WI38 (cell line): ENCODE measurements around the gene SOCS6.

Source experiments
- H3K4me3 ChIP-seq: 2 replicates; pipeline ENCODE4 v1.5.1; 2011; ENCODE audit warnings: low read depth, mild to moderate bottlenecking, control low read depth, low read length
- CTCF ChIP-seq: IDR thresholded peaks from 2 replicates; pipeline ENCODE4 v1.5.1; 2012; ENCODE audit warnings: low read depth, mild to moderate bottlenecking, control low read depth, low read length

SOCS6 gene

GRCh38 chr18:70296289-70296688 is 7.4 kb downstream of the SOCS6 start:
- no peak overlapping the region for H3K4me3 ChIP-seq
- no peak for TF ChIP-seq CTCF

GRCh38 chr18:70296781-70297180 is 7.9 kb downstream of the SOCS6 start:
- no peak overlapping the region for H3K4me3 ChIP-seq
- no peak for TF ChIP-seq CTCF

GRCh38 chr18:70299393-70299792 is 10.5 kb downstream of the SOCS6 start:
- no peak overlapping the region for H3K4me3 ChIP-seq
- no peak for TF ChIP-seq CTCF

- no peak overlapping the region for H3K4me3 ChIP-seq
- TF ChIP-seq CTCF = no peak
Observed at GRCh38 chr18:70301667-70302066, 12.8 kb downstream of the SOCS6 start.

DNA sequence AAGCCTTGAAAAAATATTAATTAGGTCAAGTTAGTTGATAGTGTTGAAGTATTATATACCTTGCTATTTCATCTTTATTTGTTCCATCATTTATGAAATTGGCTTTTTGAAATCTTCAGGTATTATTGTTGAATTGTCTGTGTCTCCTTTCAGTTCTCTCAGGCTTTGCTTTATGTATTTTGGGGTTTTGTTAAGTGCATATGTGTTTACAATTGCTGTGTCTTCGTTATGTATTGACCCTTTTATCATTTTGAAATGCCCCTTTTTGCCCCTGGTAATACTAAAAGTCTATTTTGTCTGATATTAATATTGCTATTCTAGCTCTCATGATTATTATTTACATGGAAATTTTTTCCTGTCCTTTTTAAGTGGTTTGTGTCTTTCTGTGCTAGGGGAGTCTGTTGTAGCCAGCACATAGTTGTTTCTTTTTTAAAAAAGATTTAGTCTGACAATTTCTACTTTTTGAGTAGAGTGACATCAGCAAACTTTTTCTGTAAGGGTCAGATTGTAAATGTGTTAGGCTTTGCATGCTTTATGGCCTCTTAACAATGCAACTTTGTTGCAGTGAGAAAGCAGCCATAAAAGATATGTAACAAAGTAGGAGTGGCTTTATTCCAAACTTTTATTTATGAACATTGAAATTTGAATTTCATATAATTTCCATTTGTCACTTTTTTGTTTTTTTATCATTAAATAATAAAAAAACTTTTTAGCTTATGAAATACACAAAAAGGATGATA is 19.9 kb downstream of the SOCS6 start:
- TF ChIP-seq CTCF = no peak
- no peak overlapping the region for H3K4me3 ChIP-seq

- TF ChIP-seq CTCF = no peak
- no peak overlapping the region for H3K4me3 ChIP-seq
Observed at GRCh38 chr18:70310560-70311320, 21.9 kb downstream of the SOCS6 start.

GRCh38 chr18:70311726-70312125 is 22.9 kb downstream of the SOCS6 start:
- no peak for TF ChIP-seq CTCF
- no peak overlapping the region for H3K4me3 ChIP-seq
